ENCODE data around the gene LCLAT1. TPM values are rescaled to one million over a fixed set of nuclear protein-coding genes. Genes with fewer than 3 reads are reported as not detected.

Gene LCLAT1
- total RNA-seq, 4 donors from 2014 or later: 24.9 to 62.9 (median 36.3) TPM

DNA sequence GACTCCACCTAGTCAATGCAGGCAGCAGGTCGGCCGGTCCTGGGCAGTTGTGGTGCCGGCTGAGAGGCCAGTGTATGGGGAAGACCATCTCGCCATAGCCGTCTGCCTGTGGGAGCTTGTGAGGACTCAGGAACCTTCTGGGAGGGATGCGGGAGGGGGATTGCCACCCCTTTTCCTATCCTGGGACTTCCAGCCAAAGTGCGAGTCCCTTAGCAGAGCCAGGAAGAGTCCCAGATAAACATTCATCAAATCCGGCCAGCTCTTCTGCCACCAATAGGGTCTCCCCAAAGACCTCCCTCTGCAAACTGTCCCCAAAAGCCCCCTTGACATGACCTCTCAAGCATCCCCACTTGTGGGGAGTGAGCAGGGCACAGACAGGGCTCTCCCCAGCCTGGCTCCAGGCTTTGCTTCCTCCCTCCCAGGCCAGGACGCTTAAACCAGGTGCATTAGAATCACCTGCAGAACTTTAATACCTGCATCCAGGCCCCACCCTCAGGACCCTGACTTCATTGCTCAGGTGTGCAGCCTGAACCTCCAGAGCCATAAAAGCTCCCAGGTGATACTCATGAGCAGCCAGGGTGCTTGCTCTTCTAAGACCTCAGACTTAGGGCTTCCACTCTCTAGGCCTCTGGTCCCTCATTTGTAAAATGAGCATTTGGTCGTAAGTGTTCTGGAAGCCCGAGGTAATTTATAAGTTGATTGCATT lies 200.9 kb downstream of the LCLAT1 start:
- 84% methylated on average over 10 of the region's 11 CpGs for WGBS
- Histone ChIP-seq H3K4me1 (peaks cover 0 to 12% (median 7%) of the 10 kb centered on the region in 4 donors), H3K27me3 (no peaks in the 10 kb centered on the region), H3K4me3 (no peak overlapping the region), H3K9me3 (no peaks in the 10 kb centered on the region), H3K27ac (replicated peaks in 1 of 4) (no peak overlapping the region), H3K36me3 (no peaks in the 10 kb centered on the region)
- DNase-seq (ENCODE audit: extremely low spot score): no peak
- TF ChIP-seq POLR2A (IDR thresholded peaks at IDR 0.05; ENCODE audit: low read depth) (no peak), EP300 (IDR thresholded peaks at IDR 0.05) (no peak)
- intact Hi-C loops (cut with DNase I): no loop called here

DNA sequence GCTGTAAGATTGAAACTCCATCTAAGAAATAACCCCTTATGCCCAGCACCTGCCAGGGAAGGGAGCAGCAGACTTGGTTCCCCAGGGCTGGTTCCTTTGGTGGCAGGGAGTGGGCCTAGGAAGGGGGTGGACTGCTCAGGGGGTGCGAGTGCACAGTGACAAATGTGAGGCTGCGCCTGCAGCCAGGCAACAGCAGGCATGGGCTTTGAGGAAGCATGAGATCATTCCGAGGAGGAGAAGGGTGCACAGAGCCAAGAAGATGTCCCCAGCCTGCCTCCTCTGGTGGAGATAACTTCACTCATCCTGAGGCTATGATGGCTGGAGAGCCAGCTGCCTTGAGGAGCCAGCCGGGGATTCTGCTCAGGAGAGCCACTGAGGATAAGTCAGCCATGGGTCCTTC lies 202.2 kb downstream of the LCLAT1 start:
- WGBS: 61% methylated on average over 4 of the region's 4 CpGs
- intact Hi-C loops (cut with DNase I): no loop called here
- TF ChIP-seq POLR2A (IDR thresholded peaks at IDR 0.05; ENCODE audit: low read depth) (no peak), POLR2AphosphoS5 (IDR thresholded peaks at IDR 0.05) (no peak), EP300 (IDR thresholded peaks at IDR 0.05) (no peak)
- no peaks in the 10 kb centered on the region for H3K36me3 ChIP-seq
- H3K4me1 ChIP-seq: peaks cover 0 to 12% (median 4%) of the 10 kb centered on the region in 4 donors
- H3K27me3 ChIP-seq: no peaks in the 10 kb centered on the region
- H3K4me3 ChIP-seq: no peak overlapping the region
- DNase-seq (ENCODE audit: extremely low spot score): no peak
- H3K9me3 ChIP-seq: no peaks in the 10 kb centered on the region
- no peak overlapping the region for H3K27ac ChIP-seq (replicated peaks in 1 of 4)

DNA sequence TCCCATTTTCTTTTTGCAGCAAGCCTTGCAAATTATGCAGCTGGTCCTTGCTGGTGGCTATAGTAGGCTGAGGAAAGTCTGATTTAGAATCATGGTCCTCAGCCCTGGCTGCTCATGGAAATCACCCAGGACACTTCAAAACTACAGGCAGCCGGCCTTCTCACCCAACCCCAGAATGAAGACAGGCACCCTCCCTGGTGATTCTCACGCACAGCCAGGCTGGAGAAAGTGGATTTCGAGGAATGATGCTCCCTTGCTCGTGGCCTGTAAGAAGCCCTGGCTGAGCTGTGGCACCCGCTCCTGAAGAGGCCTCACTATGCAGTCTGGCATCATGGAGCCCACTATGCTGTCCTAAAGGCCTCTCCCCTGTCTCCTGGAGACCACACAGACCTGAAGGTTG lies 202.8 kb downstream of the LCLAT1 start:
- TF ChIP-seq POLR2AphosphoS5 (IDR thresholded peaks at IDR 0.05) (no peak), CTCF (IDR thresholded peaks at IDR 0.05) (no peak), POLR2A (IDR thresholded peaks at IDR 0.05; ENCODE audit: low read depth) (no peak), EP300 (IDR thresholded peaks at IDR 0.05) (no peak)
- H3K4me3 ChIP-seq: no peak overlapping the region
- intact Hi-C loops (cut with DNase I): no loop called here
- no peaks in the 10 kb centered on the region for H3K36me3 ChIP-seq
- no peaks in the 10 kb centered on the region for H3K27me3 ChIP-seq
- 100% methylated on average over 2 of the region's 5 CpGs for WGBS
- H3K27ac ChIP-seq (replicated peaks in 1 of 4): no peak overlapping the region
- peaks cover 0 to 12% (median 4%) of the 10 kb centered on the region in 4 donors for H3K4me1 ChIP-seq
- no peak for DNase-seq (ENCODE audit: extremely low spot score)
- H3K9me3 ChIP-seq: no peaks in the 10 kb centered on the region

DNA sequence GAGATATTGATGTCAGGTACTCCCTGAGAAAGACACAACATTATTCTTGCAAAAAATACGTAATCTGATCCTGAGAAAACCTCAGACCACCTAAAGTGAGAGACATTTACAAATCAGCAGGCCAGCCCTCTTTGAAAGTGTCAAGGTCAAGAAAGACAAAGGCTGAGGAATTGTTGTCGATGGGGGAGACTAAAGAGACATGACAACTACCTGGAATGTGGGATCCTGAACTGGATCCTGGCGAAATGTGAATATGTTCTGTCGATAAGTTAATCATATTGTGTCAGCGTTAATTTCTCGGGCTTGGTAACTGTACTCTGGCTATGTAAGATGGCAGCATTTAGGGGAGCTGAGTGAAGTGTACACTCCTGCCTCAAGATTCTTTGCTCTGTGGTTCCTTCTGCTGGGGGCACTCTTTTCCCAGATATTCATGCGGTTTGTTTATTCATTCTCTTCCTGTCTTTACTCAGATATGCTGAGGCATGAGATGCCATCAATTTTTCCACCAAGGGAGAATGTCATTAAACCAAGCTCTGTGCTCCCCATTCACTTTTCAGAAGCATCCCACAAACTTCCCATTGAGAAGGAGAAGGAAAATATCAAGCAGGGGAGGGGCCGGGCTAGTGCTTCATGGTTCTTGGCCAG lies 205.3 kb downstream of the LCLAT1 start:
- Histone ChIP-seq H3K27ac (replicated peaks in 1 of 4) (no peak overlapping the region), H3K36me3 (no peaks in the 10 kb centered on the region), H3K27me3 (no peaks in the 10 kb centered on the region), H3K4me1 (peaks cover 0 to 12% (median 4%) of the 10 kb centered on the region in 4 donors), H3K9me3 (no peaks in the 10 kb centered on the region), H3K4me3 (no peak overlapping the region)
- intact Hi-C loops (cut with DNase I): no loop called here
- no peak for DNase-seq (ENCODE audit: extremely low spot score)
- TF ChIP-seq CTCF (IDR thresholded peaks at IDR 0.05) (no peak), POLR2A (IDR thresholded peaks at IDR 0.05; ENCODE audit: low read depth) (no peak), POLR2AphosphoS5 (IDR thresholded peaks at IDR 0.05) (no peak), EP300 (IDR thresholded peaks at IDR 0.05) (no peak)
- 91% methylated on average over 8 of the region's 8 CpGs for WGBS

GRCh38 chr2:30653847-30654246 lies 206.8 kb downstream of the LCLAT1 start:
- H3K4me3 ChIP-seq: no peak overlapping the region
- no peak for TF ChIP-seq POLR2AphosphoS5 (IDR thresholded peaks at IDR 0.05)
- no peak for TF ChIP-seq CTCF (IDR thresholded peaks at IDR 0.05)
- H3K9me3 ChIP-seq: no peaks in the 10 kb centered on the region
- intact Hi-C loops (cut with DNase I): no loop called here
- H3K27me3 ChIP-seq: no peaks in the 10 kb centered on the region
- no peak for DNase-seq (ENCODE audit: extremely low spot score)
- WGBS: 80% methylated on average over 1 of the region's 2 CpGs
- H3K27ac ChIP-seq (replicated peaks in 1 of 4): no peak overlapping the region
- no peaks in the 10 kb centered on the region for H3K36me3 ChIP-seq
- peaks cover 0 to 7% (median 3%) of the 10 kb centered on the region in 4 donors for H3K4me1 ChIP-seq
